ENCODE data around the gene CDHR3. TPM values are rescaled to one million over a fixed set of nuclear protein-coding genes. Genes with fewer than 3 reads are reported as not detected.

Gene CDHR3
- polyA plus RNA-seq, 2 of the 4 experiments (the other 2 are of a cell fraction), result 4.0 to 4.5 TPM

DNA sequence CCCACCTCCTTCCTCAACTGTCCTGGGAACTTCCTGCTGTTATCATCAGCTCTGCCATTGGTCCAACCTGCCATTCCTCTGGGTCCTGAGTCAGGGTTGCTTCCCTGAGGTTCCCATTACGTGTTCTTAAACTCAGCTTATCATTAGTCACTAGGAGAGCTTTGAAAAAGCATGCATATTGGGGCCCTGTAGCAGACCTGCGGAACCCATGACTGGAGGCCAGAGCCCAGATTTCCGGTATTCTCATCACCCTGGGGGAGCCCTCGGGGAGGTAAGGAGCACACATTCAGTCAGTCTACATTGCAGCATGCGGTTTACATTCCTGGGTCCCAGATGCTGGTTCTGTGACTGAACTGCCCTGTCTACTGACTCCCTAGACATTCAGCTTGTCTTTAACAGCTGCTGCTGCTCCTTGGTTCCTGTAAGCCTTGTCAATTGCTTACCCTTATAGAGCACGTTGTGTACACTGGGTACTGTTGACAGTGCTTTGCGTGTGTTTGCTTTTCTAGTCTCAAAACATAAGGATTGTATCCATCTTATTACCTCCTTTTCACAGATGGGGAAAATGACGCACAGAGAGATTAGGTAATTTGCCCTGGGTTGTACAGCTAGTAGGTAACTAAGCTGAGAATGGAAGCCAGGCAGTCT lies 12.8 kb downstream of the CDHR3 start:
- TF ChIP-seq KDM1A (IDR thresholded peaks at IDR 0.05; ENCODE audit: low read depth), result no peak
- no peak overlapping the region for H3K4me3 ChIP-seq
- WGBS (ENCODE audit: missing lambda C conversion rate), result 49% methylated on average over 7 of the region's 8 CpGs
- ChIA-PET CTCF (interaction anchor here (0.8 to 0.9 kb wide), 2 partner anchors 9 to 66 kb away, joined by 3 read pairs; no protein-coding TSS in a partner anchor), POLR2A (no interaction called here)
- no peak for ATAC-seq
- no peaks in the 10 kb centered on the region for H3K4me1 ChIP-seq
- no peak overlapping the region for H3K27ac ChIP-seq
- no peak overlapping the region for H3K4me2 ChIP-seq
- no peak for DNase-seq (ENCODE audit: low read depth in 1 of 2, low spot score in 1 of 2)
- no peaks in the 10 kb centered on the region for H3K9me3 ChIP-seq
- FAIRE-seq, result no peak

DNA sequence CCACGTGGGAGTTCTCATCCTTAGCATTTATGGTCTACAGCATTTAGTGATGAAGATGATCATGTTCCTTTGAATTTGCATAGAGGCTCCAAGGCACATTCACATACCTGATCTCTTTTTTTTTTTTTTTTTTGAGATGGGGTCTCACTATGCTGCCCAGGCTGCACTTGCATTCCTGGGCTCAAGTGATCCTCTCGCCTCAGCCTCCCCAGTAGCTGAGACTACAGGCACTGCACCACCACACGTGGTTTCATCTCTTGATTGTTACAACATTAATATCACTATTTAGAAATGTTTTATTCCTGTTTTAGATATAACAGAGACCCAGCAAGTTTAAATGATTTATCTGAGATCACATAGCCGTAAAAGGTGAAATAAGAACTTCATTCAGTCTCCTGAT lies 13.8 kb downstream of the CDHR3 start:
- Histone ChIP-seq H3K4me1 (no peaks in the 10 kb centered on the region), H3K4me2 (no peak overlapping the region), H3K27ac (no peak overlapping the region), H3K9me3 (no peaks in the 10 kb centered on the region), H3K4me3 (no peak overlapping the region)
- 42% methylated on average over 4 of the region's 4 CpGs for WGBS (ENCODE audit: missing lambda C conversion rate)
- ChIA-PET CTCF (no interaction called here), POLR2A (no interaction called here)
- TF ChIP-seq JUN (IDR thresholded peaks at IDR 0.05) (no peak), FOSB (CRISPR knock-in tag; IDR thresholded peaks at IDR 0.05) (no peak), RFX5 (IDR thresholded peaks at IDR 0.05) (no peak), MYC (IDR thresholded peaks at IDR 0.05; ENCODE audit: borderline replicate concordance, low read length) (no peak), HOXB5 (CRISPR knock-in tag; IDR thresholded peaks at IDR 0.05) (no peak), EHMT2 (IDR thresholded peaks at IDR 0.05; ENCODE audit: low read depth) (no peak), TFCP2L1 (CRISPR knock-in tag; IDR thresholded peaks at IDR 0.05) (no peak), KDM5A (IDR thresholded peaks at IDR 0.05) (no peak)
- TF ChIP-seq, protein P1, sequence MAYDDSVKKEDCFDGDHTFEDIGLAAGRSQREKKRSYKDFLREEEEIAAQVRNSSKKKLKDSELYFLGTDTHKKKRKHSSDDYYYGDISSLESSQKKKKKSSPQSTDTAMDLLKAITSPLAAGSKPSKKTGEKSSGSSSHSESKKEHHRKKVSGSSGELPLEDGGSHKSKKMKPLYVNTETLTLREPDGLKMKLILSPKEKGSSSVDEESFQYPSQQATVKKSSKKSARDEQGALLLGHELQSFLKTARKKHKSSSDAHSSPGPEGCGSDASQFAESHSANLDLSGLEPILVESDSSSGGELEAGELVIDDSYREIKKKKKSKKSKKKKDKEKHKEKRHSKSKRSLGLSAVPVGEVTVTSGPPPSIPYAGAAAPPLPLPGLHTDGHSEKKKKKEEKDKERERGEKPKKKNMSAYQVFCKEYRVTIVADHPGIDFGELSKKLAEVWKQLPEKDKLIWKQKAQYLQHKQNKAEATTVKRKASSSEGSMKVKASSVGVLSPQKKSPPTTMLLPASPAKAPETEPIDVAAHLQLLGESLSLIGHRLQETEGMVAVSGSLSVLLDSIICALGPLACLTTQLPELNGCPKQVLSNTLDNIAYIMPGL (CRISPR knock-in tag; IDR thresholded peaks at IDR 0.05; ENCODE audit: borderline replicate concordance), result no peak
- TF ChIP-seq, protein P2, sequence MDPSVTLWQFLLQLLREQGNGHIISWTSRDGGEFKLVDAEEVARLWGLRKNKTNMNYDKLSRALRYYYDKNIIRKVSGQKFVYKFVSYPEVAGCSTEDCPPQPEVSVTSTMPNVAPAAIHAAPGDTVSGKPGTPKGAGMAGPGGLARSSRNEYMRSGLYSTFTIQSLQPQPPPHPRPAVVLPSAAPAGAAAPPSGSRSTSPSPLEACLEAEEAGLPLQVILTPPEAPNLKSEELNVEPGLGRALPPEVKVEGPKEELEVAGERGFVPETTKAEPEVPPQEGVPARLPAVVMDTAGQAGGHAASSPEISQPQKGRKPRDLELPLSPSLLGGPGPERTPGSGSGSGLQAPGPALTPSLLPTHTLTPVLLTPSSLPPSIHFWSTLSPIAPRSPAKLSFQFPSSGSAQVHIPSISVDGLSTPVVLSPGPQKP (IDR thresholded peaks at IDR 0.05; ENCODE audit: low read depth, low read length), result no peak
- no peak for FAIRE-seq
- no peak for DNase-seq (ENCODE audit: low read depth in 1 of 2, low spot score in 1 of 2)
- ATAC-seq, result no peak

DNA sequence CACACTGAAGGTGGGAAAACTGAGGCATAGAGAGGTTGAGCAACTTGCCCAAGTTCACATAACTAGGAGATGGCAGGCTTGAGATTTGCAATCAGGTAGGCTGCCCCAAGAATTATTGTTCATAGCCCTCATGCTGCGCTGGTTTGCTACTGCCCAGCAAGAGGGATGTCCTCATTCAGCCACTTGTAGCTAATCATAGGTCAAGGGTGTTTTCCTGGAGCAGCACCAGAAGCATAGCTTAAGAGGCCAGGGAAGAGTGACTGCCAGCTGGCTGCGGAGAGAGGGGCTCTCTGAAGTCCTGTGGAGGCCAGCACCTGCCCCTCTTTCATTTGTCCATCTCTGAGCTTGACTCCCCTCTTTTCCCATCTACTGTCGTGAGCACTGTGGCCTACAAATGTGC lies 15.0 kb downstream of the CDHR3 start:
- Histone ChIP-seq H3K27ac (no peak overlapping the region), H3K9me3 (no peaks in the 10 kb centered on the region), H3K4me3 (no peak overlapping the region), H3K4me2 (no peak overlapping the region), H3K4me1 (no peaks in the 10 kb centered on the region)
- no peak for FAIRE-seq
- WGBS (ENCODE audit: missing lambda C conversion rate), result 77% methylated on average over 3 of the region's 3 CpGs
- CTCF ChIA-PET, result interaction anchor here (0.9 to 1.3 kb wide), 2 partner anchors 64 to 189 kb away, joined by 3 read pairs; no protein-coding TSS in a partner anchor
- ATAC-seq, result no peak
- POLR2A ChIA-PET, result no interaction called here
- DNase-seq (ENCODE audit: low read depth in 1 of 2, low spot score in 1 of 2), result no peak
- TF ChIP-seq KDM1A (IDR thresholded peaks at IDR 0.05; ENCODE audit: low read depth), result no peak
- no peak for TF ChIP-seq TFCP2L1 (CRISPR knock-in tag; IDR thresholded peaks at IDR 0.05)
- no peak for TF ChIP-seq MAZ (IDR thresholded peaks at IDR 0.05; ENCODE audit: borderline replicate concordance, low read depth, low read length)
- TF ChIP-seq FOSL2 (IDR thresholded peaks at IDR 0.05), result no peak
- TF ChIP-seq FOSL2 (CRISPR knock-in tag; IDR thresholded peaks at IDR 0.05), result no peak
- TF ChIP-seq HOXA7 (CRISPR knock-in tag; IDR thresholded peaks at IDR 0.05), result no peak
- TF ChIP-seq POLR2A (IDR thresholded peaks at IDR 0.05; ENCODE audit: low read length), result no peak
- no peak for TF ChIP-seq POLR2AphosphoS2 (conservative IDR thresholded peaks at IDR 0.05; ENCODE audit: low read length)
- TF ChIP-seq ZFP36 (IDR thresholded peaks at IDR 0.05; ENCODE audit: borderline replicate concordance, partially characterized antibody), result no peak
- TF ChIP-seq, protein P3, sequence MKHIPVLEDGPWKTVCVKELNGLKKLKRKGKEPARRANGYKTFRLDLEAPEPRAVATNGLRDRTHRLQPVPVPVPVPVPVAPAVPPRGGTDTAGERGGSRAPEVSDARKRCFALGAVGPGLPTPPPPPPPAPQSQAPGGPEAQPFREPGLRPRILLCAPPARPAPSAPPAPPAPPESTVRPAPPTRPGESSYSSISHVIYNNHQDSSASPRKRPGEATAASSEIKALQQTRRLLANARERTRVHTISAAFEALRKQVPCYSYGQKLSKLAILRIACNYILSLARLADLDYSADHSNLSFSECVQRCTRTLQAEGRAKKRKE (CRISPR knock-in tag; IDR thresholded peaks at IDR 0.05; ENCODE audit: low read depth), result no peak
- no peak for TF ChIP-seq PHF8 (IDR thresholded peaks at IDR 0.05; ENCODE audit: borderline replicate concordance, low read depth)
- TF ChIP-seq GATA3 (IDR thresholded peaks at IDR 0.05; ENCODE audit: borderline replicate concordance), result no peak
- no peak for TF ChIP-seq ESRRA (IDR thresholded peaks at IDR 0.05; ENCODE audit: borderline replicate concordance, low read length)
- no peak for TF ChIP-seq HOXB5 (CRISPR knock-in tag; IDR thresholded peaks at IDR 0.05)
